ENCODE data around the gene LRRN4CL. TPM values are rescaled to one million over a fixed set of nuclear protein-coding genes. Genes with fewer than 3 reads are reported as not detected.

Gene LRRN4CL
- total RNA-seq (2022; extraction: Qiagen RNA extraction), result 0.07 to 0.10 TPM (median 0.08 TPM) in 3 of 5 replicates, not detected in the others

DNA sequence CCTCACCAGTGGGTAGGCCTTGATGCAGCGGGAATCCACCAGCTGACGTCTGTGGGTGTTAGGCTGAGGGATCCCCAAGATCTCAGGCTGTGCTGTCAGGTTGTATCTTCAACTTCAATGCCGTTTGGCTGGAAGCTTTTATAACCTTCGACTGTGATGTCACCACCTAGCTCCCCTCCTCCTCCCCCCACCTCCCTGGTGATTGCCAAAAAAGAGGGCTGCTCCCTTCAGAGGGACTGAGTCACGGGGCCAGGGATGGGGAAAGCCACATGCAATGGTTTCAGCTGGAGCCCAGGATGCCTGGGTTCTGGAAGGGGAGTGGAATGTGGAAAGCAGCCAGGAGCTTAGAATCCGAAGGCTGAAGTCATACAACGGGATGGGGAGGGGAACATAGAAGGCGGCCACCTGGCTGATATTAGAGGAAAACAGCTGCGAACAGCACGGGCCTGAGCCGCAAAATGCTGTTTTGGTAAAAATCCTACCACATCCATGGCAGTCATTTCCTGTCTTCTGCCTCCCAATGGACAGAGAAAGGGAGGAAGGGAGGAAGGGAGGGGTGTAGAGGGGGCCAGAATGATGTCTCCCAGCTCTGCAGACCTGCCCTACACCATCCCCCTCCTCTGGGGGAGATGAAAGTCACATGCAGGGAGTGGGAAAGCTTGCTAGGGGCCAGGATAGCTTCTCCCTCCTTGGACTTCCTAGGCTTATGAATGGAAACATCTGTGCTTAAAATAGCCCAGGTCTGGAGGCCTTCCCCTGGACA, at the start of gene LRRN4CL:
Gene LRRN4CL (minus strand): TSS at position 110 of the 763 bp plus-strand sequence. CDS start 1,022 bp downstream, outside the sequence.

DNA sequence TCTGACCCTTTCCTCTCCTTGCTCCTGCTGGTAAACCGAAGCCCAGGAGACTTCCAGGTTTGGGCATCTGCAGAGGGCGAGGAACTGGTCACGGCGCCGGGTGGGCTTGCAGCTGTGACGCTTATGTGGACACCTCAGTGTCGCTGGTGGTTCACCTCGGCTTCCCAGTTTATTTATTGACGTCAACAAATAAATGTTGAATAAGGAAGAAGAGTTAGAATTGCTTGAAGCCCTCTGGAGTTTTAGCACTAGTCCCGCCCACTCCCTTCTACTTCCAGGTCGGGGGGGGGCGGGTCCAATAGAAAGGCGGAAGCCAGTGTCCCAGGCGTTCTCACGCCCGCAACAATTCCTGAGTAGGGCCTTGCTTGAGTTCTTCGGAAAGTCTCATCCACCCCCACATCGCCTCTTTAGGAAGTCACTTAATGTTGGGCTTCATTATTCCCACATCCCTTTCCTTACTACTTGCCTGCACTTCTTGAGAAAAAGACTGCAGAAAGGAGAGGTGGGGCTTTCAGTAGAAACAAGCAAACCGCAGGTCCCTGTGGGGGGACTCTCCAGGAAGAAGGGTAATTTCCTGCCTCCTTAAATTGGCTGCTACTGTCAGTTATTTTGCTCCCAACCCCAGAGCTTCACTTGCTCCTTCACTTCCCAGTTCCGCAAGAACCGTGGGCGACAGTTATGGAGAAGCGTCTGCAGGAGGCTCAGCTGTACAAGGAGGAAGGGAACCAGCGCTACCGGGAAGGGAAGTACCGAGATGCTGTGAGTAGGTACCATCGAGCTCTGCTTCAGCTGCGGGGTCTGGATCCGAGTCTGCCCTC, 39.0 kb upstream of the LRRN4CL start, which contains the start of gene TTC9C:
Gene TTC9C (plus strand): TSS at position 316 of the 818 bp plus-strand sequence. CDS start 363 bp downstream, at position 679.

DNA sequence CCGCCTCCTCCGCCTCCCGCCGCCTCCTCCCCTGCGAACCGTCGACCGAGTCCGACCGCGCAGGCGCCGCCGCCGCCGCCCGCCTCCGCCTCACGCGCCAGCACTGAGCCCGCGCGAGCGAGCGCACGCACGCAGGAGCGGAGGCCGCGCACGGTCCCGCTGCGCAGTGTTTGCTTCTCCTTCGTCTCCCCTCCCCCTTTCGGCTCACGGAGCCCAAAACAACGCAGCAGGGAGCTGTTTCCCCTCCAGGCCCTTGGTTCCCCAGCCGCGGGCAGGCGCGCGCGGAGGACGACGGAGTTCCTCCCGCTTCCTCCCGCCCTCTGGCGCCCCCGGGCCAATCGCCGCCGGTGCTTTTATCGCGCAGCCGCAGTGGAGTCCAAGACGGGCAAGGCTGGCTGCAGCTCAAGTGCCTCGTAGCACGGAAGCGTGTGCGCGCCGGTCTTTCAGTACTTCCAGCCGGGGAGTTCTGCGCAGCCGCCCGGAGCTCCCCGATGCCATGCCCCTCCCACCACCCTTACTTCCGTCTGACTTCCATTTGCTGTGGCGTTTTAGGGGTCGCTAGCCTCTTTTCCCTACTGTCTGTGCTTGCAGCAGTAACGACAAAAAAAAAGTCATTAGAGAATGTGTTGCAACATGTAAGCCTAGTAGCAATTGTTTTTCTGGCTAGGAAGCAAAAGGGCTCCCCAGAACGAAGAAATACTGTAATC, 38.0 kb upstream of the LRRN4CL start, which contains the start of gene HNRNPUL2:
Gene HNRNPUL2 (minus strand): TSS at position 293 of the 707 bp plus-strand sequence. CDS start 301 bp downstream, outside the sequence.

DNA sequence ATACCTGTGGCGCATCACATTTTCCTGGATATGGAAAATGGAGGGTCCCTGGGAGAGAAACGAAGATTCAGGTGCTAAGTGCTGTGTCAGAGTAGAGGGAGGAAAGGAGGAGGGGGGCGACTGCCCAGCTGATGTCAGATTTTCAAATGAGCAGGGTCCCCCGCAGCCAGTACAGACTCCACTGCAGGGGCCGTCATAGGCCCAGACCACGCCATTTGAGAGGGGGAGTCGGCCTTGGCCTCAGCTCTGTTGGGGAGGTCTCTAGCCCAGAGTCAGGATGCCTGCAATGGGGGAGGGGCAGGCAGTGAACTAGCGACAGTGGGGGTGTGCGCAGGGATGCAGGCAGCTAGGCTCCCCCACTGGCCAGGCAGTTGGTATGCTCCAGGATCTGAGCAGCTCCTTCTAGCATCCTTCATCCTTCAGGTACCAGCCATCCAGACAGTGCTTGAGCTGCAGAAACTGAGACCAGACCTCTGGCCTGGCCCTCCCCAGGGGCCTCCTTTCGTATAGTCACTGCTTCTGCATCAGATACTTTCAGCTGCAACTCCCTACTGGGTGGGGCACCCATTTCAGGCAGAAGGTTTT, 18.0 kb upstream of the LRRN4CL start, which contains the start of the genes BSCL2 and GNG3:
Gene BSCL2 (minus strand): TSS at position 148 of the 585 bp plus-strand sequence. CDS start 229 bp downstream, outside the sequence.
Gene GNG3 (plus strand): TSS at position 400 of the 585 bp plus-strand sequence. CDS start 620 bp downstream, outside the sequence.

DNA sequence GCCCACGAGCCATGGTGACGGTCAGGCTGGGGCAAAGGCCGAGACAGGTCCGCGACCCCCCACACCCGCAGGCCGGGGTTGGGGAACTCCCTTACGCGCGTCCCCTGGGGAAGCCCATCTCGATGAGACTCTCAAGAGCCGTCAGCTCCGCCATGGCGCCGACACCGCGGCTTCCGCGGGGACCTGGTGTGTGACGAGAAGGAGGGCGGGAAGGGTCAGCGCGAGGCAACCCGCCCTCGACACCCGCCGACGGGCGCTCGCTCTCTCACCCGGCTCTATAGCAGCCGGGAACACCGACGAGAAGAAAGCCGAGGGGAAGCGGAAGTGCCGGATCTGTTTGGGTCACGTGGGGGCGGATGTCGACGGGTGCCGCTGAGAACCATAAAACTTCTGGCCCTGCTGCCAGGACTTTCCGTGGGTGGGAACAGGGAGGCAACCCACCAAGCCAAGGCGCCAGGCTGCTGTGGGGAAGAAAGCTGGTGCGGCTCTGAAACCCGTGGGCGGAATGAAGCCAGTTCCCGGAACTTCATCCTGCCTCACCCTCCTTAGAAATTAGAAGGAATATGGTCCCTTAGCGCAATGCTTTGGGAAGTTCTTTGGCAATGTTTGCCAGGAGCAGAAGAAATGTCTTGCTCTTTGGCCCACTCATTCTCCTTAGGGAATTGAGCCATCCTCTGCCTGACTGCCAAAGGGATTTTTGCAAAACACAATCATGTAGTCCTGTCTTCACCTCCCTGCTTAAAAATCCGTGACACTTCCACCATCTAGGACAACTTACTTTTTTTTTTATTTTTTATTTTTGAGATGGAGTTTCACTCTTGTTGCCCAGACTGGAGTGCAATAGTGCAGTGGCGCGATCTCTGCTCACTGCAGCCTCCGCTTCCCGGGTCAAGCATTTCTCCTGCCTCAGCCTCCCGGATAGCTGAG, 10.3 kb downstream of the LRRN4CL start, which contains the start of gene UBXN1:
Gene UBXN1 (minus strand): TSS at position 304 of the 927 bp plus-strand sequence. CDS start 150 bp downstream, at position 154.

DNA sequence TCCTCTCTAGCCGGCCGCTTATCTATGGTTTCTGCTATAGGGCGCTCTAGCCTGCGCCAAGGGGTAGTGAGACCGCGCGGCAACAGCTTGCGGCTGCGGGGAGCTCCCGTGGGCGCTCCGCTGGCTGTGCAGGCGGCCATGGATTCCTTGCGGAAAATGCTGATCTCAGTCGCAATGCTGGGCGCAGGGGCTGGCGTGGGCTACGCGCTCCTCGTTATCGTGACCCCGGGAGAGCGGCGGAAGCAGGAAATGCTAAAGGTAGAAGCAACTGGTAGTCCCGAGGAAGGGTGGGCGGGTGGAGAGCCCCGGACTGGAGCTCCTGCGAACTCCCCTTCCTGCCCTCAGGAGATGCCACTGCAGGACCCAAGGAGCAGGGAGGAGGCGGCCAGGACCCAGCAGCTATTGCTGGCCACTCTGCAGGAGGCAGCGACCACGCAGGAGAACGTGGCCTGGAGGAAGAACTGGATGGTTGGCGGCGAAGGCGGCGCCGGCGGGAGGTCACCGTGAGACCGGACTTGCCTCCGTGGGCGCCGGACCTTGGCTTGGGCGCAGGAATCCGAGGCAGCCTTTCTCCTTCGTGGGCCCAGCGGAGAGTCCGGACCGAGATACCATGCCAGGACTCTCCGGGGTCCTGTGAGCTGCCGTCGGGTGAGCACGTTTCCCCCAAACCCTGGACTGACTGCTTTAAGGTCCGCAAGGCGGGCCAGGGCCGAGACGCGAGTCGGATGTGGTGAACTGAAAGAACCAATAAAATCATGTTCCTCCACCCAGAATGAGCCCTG, 17.5 kb downstream of the LRRN4CL start, which contains the start of the genes LBHD1 and UQCC3:
Gene LBHD1 (minus strand): TSS at position 660 of the 782 bp plus-strand sequence. CDS start 2,236 bp downstream, outside the sequence.
Gene UQCC3 (plus strand): TSS at position 66 of the 782 bp plus-strand sequence. CDS start 73 bp downstream, at position 139.

GRCh38 chr11:62665075-62665598, 24.2 kb downstream of the LRRN4CL start, which contains the start of the genes C11orf98 and CSKMT:
Gene C11orf98, minus strand, starts transcription at chr11:62665210. Its CDS starts 41 bp downstream, at chr11:62665169.
Gene CSKMT, plus strand, starts transcription at chr11:62665312. Its CDS starts 568 bp downstream, at chr11:62665880.

DNA sequence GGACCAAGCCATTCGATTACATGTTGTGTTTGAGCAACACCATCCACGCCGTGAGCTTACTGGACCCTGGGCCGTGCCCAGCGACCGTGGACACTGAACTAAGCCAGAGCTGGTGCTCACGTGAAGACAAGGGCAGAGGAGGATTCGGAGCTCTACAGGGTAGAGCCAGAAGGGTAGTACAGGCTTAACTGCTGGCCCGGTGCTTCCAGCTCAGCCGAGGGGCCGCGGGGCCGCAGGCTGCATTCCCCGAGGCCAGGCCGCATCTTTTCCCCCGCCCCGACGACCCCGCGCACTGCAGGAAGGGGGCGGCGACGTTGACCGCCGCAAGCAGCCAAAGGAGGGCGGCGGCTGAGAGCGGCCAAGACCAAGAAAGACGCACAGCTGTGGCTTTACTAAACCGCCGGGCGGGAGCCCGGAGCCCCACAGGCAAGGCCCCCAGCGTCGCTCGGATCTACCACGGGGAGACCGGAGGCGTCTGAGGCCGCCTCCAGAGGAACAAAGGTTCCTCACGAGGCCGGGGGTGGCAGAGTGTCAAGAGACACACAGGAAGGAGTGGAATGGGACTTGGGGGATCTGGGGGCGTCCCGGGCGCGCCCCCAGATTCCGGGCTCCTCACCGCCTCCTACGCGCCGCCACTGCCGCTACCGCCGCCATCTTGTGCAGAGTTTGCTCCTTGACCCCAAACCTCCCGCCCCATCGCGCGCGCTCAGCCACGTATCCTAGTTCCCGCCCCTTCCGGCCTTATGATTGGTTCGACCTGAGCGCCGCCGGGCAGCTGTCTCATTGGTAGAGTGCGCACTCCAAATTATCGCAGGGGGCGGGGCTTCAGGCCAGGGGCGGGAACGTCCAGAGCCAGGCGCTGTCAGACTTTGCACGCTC, 43.1 kb downstream of the LRRN4CL start, which contains the start of gene GANAB:
Gene GANAB (minus strand): TSS at position 668 of the 879 bp plus-strand sequence. CDS start 14 bp downstream, at position 654.

Other genes starting within 250 kb of the LRRN4CL start
- 339 to 412 TPM (median 379 TPM) in 5 replicates for gene AHNAK, start 142.7 kb downstream of the LRRN4CL start, total RNA-seq (2022; extraction: Qiagen RNA extraction)
- 1,893 to 2,060 TPM (median 2,008 TPM) in 5 replicates for gene EEF1G, start 115.6 kb downstream of the LRRN4CL start, total RNA-seq (2022; extraction: Qiagen RNA extraction)
- 12.8 to 17.8 TPM (median 17.0 TPM) in 5 replicates for gene TUT1, start 98.0 kb downstream of the LRRN4CL start, total RNA-seq (2022; extraction: Qiagen RNA extraction)
- 82.2 to 92.9 TPM (median 85.9 TPM) in 5 replicates for gene MTA2, start 87.7 kb downstream of the LRRN4CL start, total RNA-seq (2022; extraction: Qiagen RNA extraction)
- gene EML3, start 76.8 kb downstream of the LRRN4CL start, total RNA-seq (2022; extraction: Qiagen RNA extraction), result 19.9 to 26.0 TPM (median 22.0 TPM) in 5 replicates
- 3.6 to 4.3 TPM (median 4.0 TPM) in 5 replicates for gene ROM1, start 76.3 kb downstream of the LRRN4CL start, total RNA-seq (2022; extraction: Qiagen RNA extraction)
- gene B3GAT3, start 67.5 kb downstream of the LRRN4CL start, total RNA-seq (2022; extraction: Qiagen RNA extraction), result 44.5 to 55.6 TPM (median 54.8 TPM) in 5 replicates
- gene GANAB, start 42.9 kb downstream of the LRRN4CL start, total RNA-seq (2022; extraction: Qiagen RNA extraction), result 248 to 270 TPM (median 260 TPM) in 5 replicates
- 19.1 to 23.0 TPM (median 22.6 TPM) in 5 replicates for gene INTS5, start 36.2 kb downstream of the LRRN4CL start, total RNA-seq (2022; extraction: Qiagen RNA extraction)
- gene C11orf98, start 24.3 kb downstream of the LRRN4CL start, total RNA-seq (2022; extraction: Qiagen RNA extraction), result 118 to 140 TPM (median 121 TPM) in 5 replicates
- 6.9 to 15.1 TPM (median 13.5 TPM) in 5 replicates for gene CSKMT, start 24.2 kb downstream of the LRRN4CL start, total RNA-seq (2022; extraction: Qiagen RNA extraction)
- gene UQCC3, start 17.9 kb downstream of the LRRN4CL start, total RNA-seq (2022; extraction: Qiagen RNA extraction), result 23.4 to 38.0 TPM (median 35.7 TPM) in 5 replicates
- 4.0 to 5.1 TPM (median 4.8 TPM) in 5 replicates for gene LBHD1, start 17.3 kb downstream of the LRRN4CL start, total RNA-seq (2022; extraction: Qiagen RNA extraction)
- gene UBXN1, start 10.5 kb downstream of the LRRN4CL start, total RNA-seq (2022; extraction: Qiagen RNA extraction), result 113 to 126 TPM (median 120 TPM) in 5 replicates
- 53.3 to 85.7 TPM (median 68.0 TPM) in 5 replicates for gene BSCL2, start 17.9 kb upstream of the LRRN4CL start, total RNA-seq (2022; extraction: Qiagen RNA extraction)
- gene GNG3, start 18.1 kb upstream of the LRRN4CL start, total RNA-seq (2022; extraction: Qiagen RNA extraction), result not detected in 5 replicates
- gene HNRNPUL2, start 37.9 kb upstream of the LRRN4CL start, total RNA-seq (2022; extraction: Qiagen RNA extraction), result 38.1 to 42.3 TPM (median 39.3 TPM) in 5 replicates
- gene TTC9C, start 39.0 kb upstream of the LRRN4CL start, total RNA-seq (2022; extraction: Qiagen RNA extraction), result 28.8 to 30.0 TPM (median 29.4 TPM) in 5 replicates
- 1.3 to 1.8 TPM (median 1.5 TPM) in 5 replicates for gene ZBTB3, start 64.6 kb upstream of the LRRN4CL start, total RNA-seq (2022; extraction: Qiagen RNA extraction)
- 161 to 178 TPM (median 174 TPM) in 5 replicates for gene POLR2G, start 72.0 kb upstream of the LRRN4CL start, total RNA-seq (2022; extraction: Qiagen RNA extraction)
- 12.2 to 15.7 TPM (median 14.0 TPM) in 5 replicates for gene TAF6L, start 81.9 kb upstream of the LRRN4CL start, total RNA-seq (2022; extraction: Qiagen RNA extraction)
- gene TMEM179B, start 97.9 kb upstream of the LRRN4CL start, total RNA-seq (2022; extraction: Qiagen RNA extraction), result 68.8 to 94.9 TPM (median 86.7 TPM) in 5 replicates
- gene TMEM223, start 102.5 kb upstream of the LRRN4CL start, total RNA-seq (2022; extraction: Qiagen RNA extraction), result 19.7 to 28.7 TPM (median 27.7 TPM) in 5 replicates
- 38.7 to 55.4 TPM (median 50.7 TPM) in 5 replicates for gene NXF1, start 115.9 kb upstream of the LRRN4CL start, total RNA-seq (2022; extraction: Qiagen RNA extraction)
- 19.5 to 24.9 TPM (median 23.9 TPM) in 5 replicates for gene STX5, start 142.5 kb upstream of the LRRN4CL start, total RNA-seq (2022; extraction: Qiagen RNA extraction)
- not detected in 5 replicates for gene TEX54, start 143.3 kb upstream of the LRRN4CL start, total RNA-seq (2022; extraction: Qiagen RNA extraction)
- 74.3 to 82.0 TPM (median 79.5 TPM) in 5 replicates for gene WDR74, start 150.1 kb upstream of the LRRN4CL start, total RNA-seq (2022; extraction: Qiagen RNA extraction)
- gene SLC3A2, start 191.4 kb upstream of the LRRN4CL start, total RNA-seq (2022; extraction: Qiagen RNA extraction), result 893 to 1,052 TPM (median 950 TPM) in 5 replicates
- gene CHRM1, start 231.8 kb upstream of the LRRN4CL start, total RNA-seq (2022; extraction: Qiagen RNA extraction), result 0.03 to 0.08 TPM (median 0.07 TPM) in 4 of 5 replicates, not detected in the other